HCT116 (cell line): Measurements from ENCODE around the gene GRIN2B. TPM values are rescaled to one million over a fixed set of nuclear protein-coding genes. Genes with fewer than 3 reads are reported as not detected.

Experiments
- ATAC-seq: fragments of 200-7000 bp; cut with Tn5 transposase; 2 replicates; pipeline ENCODE4 v1.9.1; 2020; ENCODE audit warnings: mild to moderate bottlenecking, moderate library complexity
- BruUV-seq: library from RNA; stranded (reverse); fragments of 400-500 nt; replicated peaks from 2 replicates; lab custom pipeline; 2021; lab: Mats Ljungman, UMichigan
- CTCF ChIA-PET: fragments of 300-600 bp; sonication (Branson Sonifier 250); formaldehyde crosslinking; loops from one replicate; lab custom pipeline; 2021; ENCODE audit warnings: antibody characterized with exemption; lab: Charles Lee
- POLR2A ChIA-PET: fragments of 300-600, 350-600 bp; sonication (Branson Sonifier 250); formaldehyde crosslinking; loops from one replicate; lab custom pipeline; 2021; ENCODE audit warnings: antibody characterized with exemption; lab: Charles Lee
- RAD21 ChIA-PET, 2 experiments: fragments of 300-600 bp; sonication (Branson Sonifier 250); formaldehyde crosslinking; loops; one replicate each; lab custom pipeline; 2023; ENCODE audit warnings: low total read pairs in 2 of 2; ENCODE audit not compliant: uncharacterized antibody in 2 of 2, unreplicated experiment in 2 of 2, low non-redundant PET in 1 of 2; lab: Charles Lee
- DNase-seq: peaks from one replicate; pipeline ENCODE4 v3.0.0-alpha.2; 2010; ENCODE audit warnings: low read depth, low spot score
- H2AFZ ChIP-seq: fragments of 200-600 bp; shearing (Covaris generic), sonication (generic); 2 replicates; pipeline ENCODE4 v1.6.1; 2017; ENCODE audit warnings: low read depth, mixed run types, mixed read lengths, antibody characterized with exemption, low read length; ENCODE audit not compliant: poor library complexity, severe bottlenecking
- H3K27ac ChIP-seq: 2 replicates; pipeline ENCODE4 v1.5.1; 2012; ENCODE audit warnings: low read depth, low read length
- H3K27me3 ChIP-seq: fragments of 200-600 bp; sonication (generic); 2 replicates; pipeline ENCODE4 v1.6.1; 2016; ENCODE audit warnings: mixed run types, low read length, mixed read lengths; ENCODE audit not compliant: insufficient read depth
- H3K36me3 ChIP-seq, 2 experiments: fragments of 200-500 bp in 1 of 2; fragments of 200-600 bp in 1 of 2; sonication (Bioruptor generic) in 1 of 2; sonication (generic) in 1 of 2; 2 replicates each; pipeline versions ENCODE4 v1.5.1 to v1.6.1; 2014 to 2016; ENCODE audit warnings: low read length in 2 of 2, inconsistent platforms in 1 of 2, mixed read lengths in 1 of 2, mixed run types in 1 of 2; ENCODE audit not compliant: insufficient read depth in 2 of 2, control insufficient read depth in 1 of 2
- H3K4me1 ChIP-seq, 2 experiments: fragments of 200-600 bp in 1 of 2; sonication (generic) in 1 of 2; 2 replicates each; pipeline versions ENCODE4 v1.5.1 to v1.6.1; 2012 to 2017; ENCODE audit warnings: low read length in 2 of 2, inconsistent platforms in 1 of 2, mild to moderate bottlenecking in 1 of 2, mixed read lengths in 1 of 2, mixed run types in 1 of 2, moderate library complexity in 1 of 2; ENCODE audit not compliant: insufficient read depth in 2 of 2, control insufficient read depth in 1 of 2
- H3K4me2 ChIP-seq: fragments of 200-600 bp; sonication (generic); 2 replicates; pipeline ENCODE4 v1.6.1; 2017; ENCODE audit warnings: mixed run types, low read length, mixed read lengths
- H3K4me3 ChIP-seq, 2 experiments: fragments of 200-600 bp in 1 of 2; sonication (generic) in 1 of 2; replicated peaks in 1 of 2; 2 replicates each; pipeline ENCODE4 v1.5.1; 2011 to 2016; ENCODE audit warnings: low read length in 2 of 2, control low read depth in 1 of 2, low read depth in 1 of 2, mild to moderate bottlenecking in 1 of 2, mixed read lengths in 1 of 2, mixed run types in 1 of 2
- H3K79me2 ChIP-seq: fragments of 200-600 bp; sonication (generic); 2 replicates; pipeline ENCODE4 v1.6.1; 2017; ENCODE audit warnings: mild to moderate bottlenecking, mixed run types, low read length, moderate library complexity, mixed read lengths; ENCODE audit not compliant: insufficient read depth
- H3K9ac ChIP-seq: fragments of 200-600 bp; sonication (generic); 2 replicates; pipeline ENCODE4 v1.6.1; 2016; ENCODE audit warnings: low read length, mixed read lengths
- H3K9me2 ChIP-seq: fragments of 200-600 bp; sonication (generic), shearing (Covaris generic); 2 replicates; pipeline ENCODE4 v1.6.1; 2017; ENCODE audit warnings: mixed run types, mild to moderate bottlenecking, moderate library complexity; ENCODE audit not compliant: insufficient read depth
- H3K9me3 ChIP-seq, 2 experiments: fragments of 200-500 bp in 1 of 2; fragments of 200-600 bp in 1 of 2; sonication (Bioruptor generic) in 1 of 2; sonication (generic) in 1 of 2; 2 replicates each; pipeline ENCODE4 v1.6.1; 2014 to 2017; ENCODE audit warnings: low read length in 2 of 2, mixed read lengths in 2 of 2, inconsistent platforms in 1 of 2, low read depth in 1 of 2, mild to moderate bottlenecking in 1 of 2, mixed run types in 1 of 2, moderate library complexity in 1 of 2; ENCODE audit not compliant: control insufficient read depth in 1 of 2, insufficient read depth in 1 of 2
- H4K20me1 ChIP-seq: fragments of 200-600 bp; sonication (generic), shearing (Covaris generic); 2 replicates; pipeline ENCODE4 v1.6.1; 2017; ENCODE audit warnings: mixed run types, mild to moderate bottlenecking, moderate library complexity; ENCODE audit not compliant: insufficient read depth
- CEBPB ChIP-seq: IDR thresholded peaks from 2 replicates; pipeline ENCODE4 v1.6.1; 2012; ENCODE audit warnings: low read depth
- EGR1 ChIP-seq: IDR thresholded peaks from 2 replicates; pipeline ENCODE4 v1.6.1; 2012; ENCODE audit warnings: low read depth
- EZH2 ChIP-seq: fragments of 200-600 bp; sonication (generic); IDR thresholded peaks from 2 replicates; pipeline ENCODE4 v1.6.1; 2017; ENCODE audit warnings: antibody characterized with exemption, mixed run types
- EZH2phosphoT487 ChIP-seq: fragments of 200-600 bp; IDR thresholded peaks from 2 replicates; pipeline ENCODE4 v1.6.1; 2018; ENCODE audit warnings: antibody characterized with exemption, borderline replicate concordance
- JUND ChIP-seq: IDR thresholded peaks from 2 replicates; pipeline ENCODE4 v1.6.1; 2012
- POLR2A ChIP-seq: IDR thresholded peaks from 2 replicates; pipeline ENCODE4 v1.7.0; 2011; ENCODE audit warnings: borderline replicate concordance; ENCODE audit not compliant: insufficient read depth, insufficient read length; ENCODE audit errors: extremely low read depth
- POLR2AphosphoS5 ChIP-seq: IDR thresholded peaks from 2 replicates; pipeline ENCODE4 v1.6.1; 2011; ENCODE audit warnings: mild to moderate bottlenecking, low read depth, low read length, moderate library complexity
- RAD21 ChIP-seq: IDR thresholded peaks from 2 replicates; pipeline ENCODE4 v1.6.1; 2012; ENCODE audit warnings: low read depth, mild to moderate bottlenecking
- SRF ChIP-seq: IDR thresholded peaks from 2 replicates; pipeline ENCODE4 v1.6.1; 2012; ENCODE audit warnings: low read depth
- TCF7L2 ChIP-seq: IDR thresholded peaks from 2 replicates; pipeline ENCODE4 v1.7.0; 2011; ENCODE audit warnings: borderline replicate concordance, inconsistent platforms; ENCODE audit not compliant: insufficient read depth, insufficient read length; ENCODE audit errors: extremely low read depth
- ZFX ChIP-seq: fragments of 450-650 bp; IDR thresholded peaks from 2 replicates; pipeline ENCODE4 v1.6.1; 2017
- intact Hi-C: fragments of 100-400 bp; cut with micrococcal nuclease; formaldehyde crosslinking; loops from 2 replicates; pipeline ENCODE4 v1.10.0; 2022
- total RNA-seq: library from RNA; stranded (reverse); gene quantifications from one replicate; pipeline ENCODE4 v1.2.1, GENCODE V29; 2021; ENCODE audit not compliant: unreplicated experiment
- TF ChIP-seq, protein P1 (sequence below), 3 experiments: fragments of 200-600 bp in 1 of 3; sonication (generic) in 1 of 3; IDR thresholded peaks in 2 of 3; conservative IDR thresholded peaks in 1 of 3; 2 replicates each; pipeline ENCODE4 v1.5.1; 2012 to 2017; ENCODE audit warnings: low read depth in 2 of 3, low read length in 2 of 3, antibody characterized with exemption in 1 of 3, borderline replicate concordance in 1 of 3, control low read depth in 1 of 3, mild to moderate bottlenecking in 1 of 3, mixed read lengths in 1 of 3, mixed run types in 1 of 3, moderate library complexity in 1 of 3; ENCODE audit not compliant: insufficient read depth in 1 of 3
- TF ChIP-seq, protein P2 (sequence below): IDR thresholded peaks from 2 replicates; pipeline ENCODE4 v1.6.1; 2012; ENCODE audit warnings: low read depth
- TF ChIP-seq, protein P3 (sequence below): IDR thresholded peaks from 2 replicates; pipeline ENCODE4 v1.6.1; 2012
- TF ChIP-seq, protein P4 (sequence below): IDR thresholded peaks from 2 replicates; pipeline ENCODE4 v1.6.1; 2012

The GRIN2B gene
- total RNA-seq, 1 experiment from 2014 or later = 14.2 TPM

GRCh38 chr12:13979772-13980378 is 1.5 kb downstream of the GRIN2B start:
- BruUV-seq = TSS peak; percentile 30
- RAD21 ChIA-PET = no interaction called here

More at GRCh38 chr12:13979772-13980378, 1.5 kb downstream of the GRIN2B start:
- no peaks in the 10 kb centered on the region for H3K36me3 ChIP-seq
- no peaks in the 10 kb centered on the region for H4K20me1 ChIP-seq
- peaks cover 0 to 16% of the 10 kb centered on the region in 2 experiments; a peak in 1 of 4 replicates for H3K4me1 ChIP-seq
- H3K9me2 ChIP-seq = no peaks in the 10 kb centered on the region
- ChIA-PET POLR2A (no interaction called here), CTCF (no interaction called here)
- H3K4me2 ChIP-seq = peak overlapping the region; percentile 95
- H3K4me3 ChIP-seq = peak overlapping the region in 1 of 2 experiments; percentile 73; a peak in 1 of 4 replicates
- no peak for ATAC-seq
- H3K79me2 ChIP-seq = no peaks in the 10 kb centered on the region
- H3K27ac ChIP-seq = no peak overlapping the region
- H3K27me3 ChIP-seq = peaks cover 5% of the 10 kb centered on the region; the same call in 1 of the 2 replicates
- H3K9me3 ChIP-seq = no peaks in the 10 kb centered on the region
- no peak for DNase-seq
- intact Hi-C loops = no loop called here
- H3K9ac ChIP-seq = no peak overlapping the region
- TF ChIP-seq, protein P1, sequence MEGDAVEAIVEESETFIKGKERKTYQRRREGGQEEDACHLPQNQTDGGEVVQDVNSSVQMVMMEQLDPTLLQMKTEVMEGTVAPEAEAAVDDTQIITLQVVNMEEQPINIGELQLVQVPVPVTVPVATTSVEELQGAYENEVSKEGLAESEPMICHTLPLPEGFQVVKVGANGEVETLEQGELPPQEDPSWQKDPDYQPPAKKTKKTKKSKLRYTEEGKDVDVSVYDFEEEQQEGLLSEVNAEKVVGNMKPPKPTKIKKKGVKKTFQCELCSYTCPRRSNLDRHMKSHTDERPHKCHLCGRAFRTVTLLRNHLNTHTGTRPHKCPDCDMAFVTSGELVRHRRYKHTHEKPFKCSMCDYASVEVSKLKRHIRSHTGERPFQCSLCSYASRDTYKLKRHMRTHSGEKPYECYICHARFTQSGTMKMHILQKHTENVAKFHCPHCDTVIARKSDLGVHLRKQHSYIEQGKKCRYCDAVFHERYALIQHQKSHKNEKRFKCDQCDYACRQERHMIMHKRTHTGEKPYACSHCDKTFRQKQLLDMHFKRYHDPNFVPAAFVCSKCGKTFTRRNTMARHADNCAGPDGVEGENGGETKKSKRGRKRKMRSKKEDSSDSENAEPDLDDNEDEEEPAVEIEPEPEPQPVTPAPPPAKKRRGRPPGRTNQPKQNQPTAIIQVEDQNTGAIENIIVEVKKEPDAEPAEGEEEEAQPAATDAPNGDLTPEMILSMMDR (IDR thresholded peaks at IDR 0.05 in 2 of 3, conservative IDR thresholded peaks at IDR 0.05 in 1 of 3; ENCODE audit: borderline replicate concordance in 1 of 3, insufficient read depth in 1 of 3, low read depth in 2 of 3, low read length in 2 of 3) = no peak
- no peak for TF ChIP-seq EGR1
- TF ChIP-seq, protein P2, sequence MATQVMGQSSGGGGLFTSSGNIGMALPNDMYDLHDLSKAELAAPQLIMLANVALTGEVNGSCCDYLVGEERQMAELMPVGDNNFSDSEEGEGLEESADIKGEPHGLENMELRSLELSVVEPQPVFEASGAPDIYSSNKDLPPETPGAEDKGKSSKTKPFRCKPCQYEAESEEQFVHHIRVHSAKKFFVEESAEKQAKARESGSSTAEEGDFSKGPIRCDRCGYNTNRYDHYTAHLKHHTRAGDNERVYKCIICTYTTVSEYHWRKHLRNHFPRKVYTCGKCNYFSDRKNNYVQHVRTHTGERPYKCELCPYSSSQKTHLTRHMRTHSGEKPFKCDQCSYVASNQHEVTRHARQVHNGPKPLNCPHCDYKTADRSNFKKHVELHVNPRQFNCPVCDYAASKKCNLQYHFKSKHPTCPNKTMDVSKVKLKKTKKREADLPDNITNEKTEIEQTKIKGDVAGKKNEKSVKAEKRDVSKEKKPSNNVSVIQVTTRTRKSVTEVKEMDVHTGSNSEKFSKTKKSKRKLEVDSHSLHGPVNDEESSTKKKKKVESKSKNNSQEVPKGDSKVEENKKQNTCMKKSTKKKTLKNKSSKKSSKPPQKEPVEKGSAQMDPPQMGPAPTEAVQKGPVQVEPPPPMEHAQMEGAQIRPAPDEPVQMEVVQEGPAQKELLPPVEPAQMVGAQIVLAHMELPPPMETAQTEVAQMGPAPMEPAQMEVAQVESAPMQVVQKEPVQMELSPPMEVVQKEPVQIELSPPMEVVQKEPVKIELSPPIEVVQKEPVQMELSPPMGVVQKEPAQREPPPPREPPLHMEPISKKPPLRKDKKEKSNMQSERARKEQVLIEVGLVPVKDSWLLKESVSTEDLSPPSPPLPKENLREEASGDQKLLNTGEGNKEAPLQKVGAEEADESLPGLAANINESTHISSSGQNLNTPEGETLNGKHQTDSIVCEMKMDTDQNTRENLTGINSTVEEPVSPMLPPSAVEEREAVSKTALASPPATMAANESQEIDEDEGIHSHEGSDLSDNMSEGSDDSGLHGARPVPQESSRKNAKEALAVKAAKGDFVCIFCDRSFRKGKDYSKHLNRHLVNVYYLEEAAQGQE = no peak
- no peak for TF ChIP-seq SRF
- TF ChIP-seq CEBPB = no peak
- TF ChIP-seq ZFX = no peak
- TF ChIP-seq, protein P3, sequence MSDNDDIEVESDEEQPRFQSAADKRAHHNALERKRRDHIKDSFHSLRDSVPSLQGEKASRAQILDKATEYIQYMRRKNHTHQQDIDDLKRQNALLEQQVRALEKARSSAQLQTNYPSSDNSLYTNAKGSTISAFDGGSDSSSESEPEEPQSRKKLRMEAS = no peak
- no peak for TF ChIP-seq EZH2
- no peak for TF ChIP-seq POLR2AphosphoS5
- no peak for TF ChIP-seq POLR2A
- TF ChIP-seq, protein P4, sequence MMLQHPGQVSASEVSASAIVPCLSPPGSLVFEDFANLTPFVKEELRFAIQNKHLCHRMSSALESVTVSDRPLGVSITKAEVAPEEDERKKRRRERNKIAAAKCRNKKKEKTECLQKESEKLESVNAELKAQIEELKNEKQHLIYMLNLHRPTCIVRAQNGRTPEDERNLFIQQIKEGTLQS = no peak
- TF ChIP-seq JUND = no peak
- no peak for TF ChIP-seq TCF7L2
- no peak for TF ChIP-seq RAD21
- no peak for TF ChIP-seq EZH2phosphoT487
- H2AFZ ChIP-seq = no peak overlapping the region
